AG20443 (cell line): Measurements from ENCODE around the gene SUCO.

Experiments used
- DNase-seq: peaks from one replicate; pipeline ENCODE4 v3.0.0; 2012; ENCODE audit warnings: low spot score, mixed read lengths

Gene SUCO

GRCh38 chr1:172646653-172647052, 113.7 kb downstream of the SUCO start:
- DNase-seq = no peak

GRCh38 chr1:172647110-172647564, 114.2 kb downstream of the SUCO start:
- DNase-seq = no peak

- DNase-seq = no peak
Measured at GRCh38 chr1:172647987-172648386, 115.0 kb downstream of the SUCO start.

GRCh38 chr1:172650474-172651193, 117.7 kb downstream of the SUCO start:
- no peak for DNase-seq

- DNase-seq = no peak
Measured at GRCh38 chr1:172653015-172653709, 120.2 kb downstream of the SUCO start.

- DNase-seq = peak; percentile 81
Measured at GRCh38 chr1:172654535-172654934, 121.6 kb downstream of the SUCO start.

GRCh38 chr1:172656576-172656975, 123.6 kb downstream of the SUCO start:
- DNase-seq = no peak

GRCh38 chr1:172657586-172657985, 124.6 kb downstream of the SUCO start:
- no peak for DNase-seq

- no peak for DNase-seq
Measured at GRCh38 chr1:172658871-172659453, 126.0 kb downstream of the SUCO start, which contains the start of gene FASLG. FASLG (plus strand) TSS chr1:172659103; CDS start chr1:172659202, 99 bp downstream.

GRCh38 chr1:172661107-172661506, 128.2 kb downstream of the SUCO start:
- DNase-seq = no peak
